Measurements from ENCODE around the gene NSUN6. TPM values are rescaled to one million over a fixed set of nuclear protein-coding genes. Genes with fewer than 3 reads are reported as not detected.
A peak's percentile ranks its signal among the peaks of the same experiment; 100 is the strongest.

NSUN6 gene
- total and polyA plus RNA-seq, 2 experiments from 2014 or later: 18.1 to 37.4 TPM

DNA sequence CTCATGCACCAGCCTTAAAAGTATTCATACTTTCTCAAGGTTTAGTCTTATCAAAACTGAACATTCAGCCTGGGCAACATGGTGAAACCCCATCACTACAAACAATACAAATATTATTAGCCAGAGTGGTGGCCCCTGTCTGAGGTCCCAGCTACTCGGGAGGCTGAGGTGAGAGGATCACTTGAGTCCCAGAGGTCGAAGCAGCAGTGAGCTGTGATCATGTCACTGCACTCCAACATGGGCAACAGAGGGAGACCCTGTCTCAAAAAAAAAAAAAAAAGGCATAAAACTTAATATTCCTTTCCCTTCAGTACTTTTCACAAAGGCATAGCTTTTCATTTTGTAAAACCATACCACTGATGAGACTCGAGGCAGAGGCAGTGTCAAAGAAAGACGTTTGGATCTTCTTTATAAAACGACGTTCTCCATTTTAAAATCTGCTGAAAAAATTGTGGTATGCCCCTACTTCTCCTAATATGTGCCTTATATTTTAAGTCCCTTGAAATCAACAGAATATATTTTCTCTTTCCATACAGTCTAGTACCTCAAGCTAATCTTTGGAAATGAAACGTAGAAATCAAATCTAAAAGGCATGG, 1.9 kb downstream of the NSUN6 start:
- H3K27ac Mint-ChIP-seq: no peak overlapping the region
- Histone ChIP-seq H4K20me1 (replicated peaks; ENCODE audit: insufficient read depth) (no peaks in the 10 kb centered on the region), H3K36me3 (ENCODE audit: insufficient read depth) (no peaks in the 10 kb centered on the region; the same call in 1 of the 2 replicates), H3K4me3 (peak overlapping the region; percentile 91), H3K4me1 (ENCODE audit: insufficient read depth) (0 out of 2 replicates have a peak, but pooled peaks cover 2% of the 10 kb centered on the region), H3K4me2 (peak overlapping the region; percentile 95), H3K79me2 (replicated peaks; ENCODE audit: insufficient read depth) (peaks cover 32% of the 10 kb centered on the region), H3K27me3 (ENCODE audit: insufficient read depth) (no peaks in the 10 kb centered on the region), H2AFZ (no peak overlapping the region), H3F3A (replicated peaks; ENCODE audit: low read depth) (no peaks in the 10 kb centered on the region), H3K9me2 (ENCODE audit: insufficient read depth) (no peaks in the 10 kb centered on the region), H3K27ac (ENCODE audit: low read depth) (no peak overlapping the region)
- peak overlapping the region; percentile 97 for H3K4me3 Mint-ChIP-seq
- H3K9me3 Mint-ChIP-seq: no peaks in the 10 kb centered on the region
- no peaks in the 10 kb centered on the region for H3K27me3 Mint-ChIP-seq (ENCODE audit: insufficient read depth, low read depth, poor library complexity)
- DNase-seq (ENCODE audit: low spot score) (no peak), ATAC-seq (no peak)
- H3K36me3 Mint-ChIP-seq (ENCODE audit: low read depth): peaks cover 4% of the 10 kb centered on the region; the same call in 1 of the 3 replicates
- H3K4me1 Mint-ChIP-seq: peaks cover 4% of the 10 kb centered on the region; the same call in 2 of the 3 replicates
- TF ChIP-seq POLR2AphosphoS5 (IDR thresholded peaks at IDR 0.05; ENCODE audit: low read depth): no peak
- no peak for TF ChIP-seq EZH2 (IDR thresholded peaks at IDR 0.05; ENCODE audit: low read depth, unreplicated experiment)
- TF ChIP-seq JUNB (IDR thresholded peaks at IDR 0.05; ENCODE audit: unreplicated experiment): no peak

DNA sequence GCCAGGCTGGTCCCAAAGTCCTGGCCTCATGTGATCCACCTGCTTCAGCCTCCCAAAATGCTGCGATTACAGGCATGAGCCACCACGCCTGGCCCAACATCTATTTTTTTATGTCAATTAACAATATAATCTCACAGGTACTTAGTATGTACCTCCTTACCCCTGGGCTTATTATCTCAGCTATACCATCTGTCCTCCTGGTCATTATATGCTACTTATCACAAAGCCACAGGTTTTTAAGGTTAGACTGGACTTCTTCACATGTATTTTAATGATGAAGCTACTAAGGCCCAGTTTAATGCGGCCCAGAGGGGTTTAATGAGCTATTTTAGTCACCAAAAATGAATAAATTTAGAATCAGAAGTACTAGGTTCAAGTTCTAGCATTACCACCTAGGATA, 3.4 kb downstream of the NSUN6 start:
- no peak overlapping the region for H2AFZ ChIP-seq
- Mint-ChIP-seq H3K4me3 (no peak overlapping the region), H3K27me3 (ENCODE audit: insufficient read depth, low read depth, poor library complexity) (no peaks in the 10 kb centered on the region), H3K27ac (no peak overlapping the region), H3K36me3 (ENCODE audit: low read depth) (peaks cover 10% of the 10 kb centered on the region; the same call in 2 of the 3 replicates), H3K9me3 (no peaks in the 10 kb centered on the region), H3K4me1 (peaks cover 4% of the 10 kb centered on the region; the same call in 2 of the 3 replicates)
- no peaks in the 10 kb centered on the region for H3K27me3 ChIP-seq (ENCODE audit: insufficient read depth)
- H3K4me2 ChIP-seq: no peak overlapping the region
- H3K4me3 ChIP-seq: no peak overlapping the region
- peaks cover 32% of the 10 kb centered on the region for H3K79me2 ChIP-seq (replicated peaks; ENCODE audit: insufficient read depth)
- H3K27ac ChIP-seq (ENCODE audit: low read depth): no peak overlapping the region
- DNase-seq (ENCODE audit: low spot score) (no peak), ATAC-seq (no peak)
- H3K36me3 ChIP-seq (ENCODE audit: insufficient read depth): no peaks in the 10 kb centered on the region; the same call in 1 of the 2 replicates
- H3K9me2 ChIP-seq (ENCODE audit: insufficient read depth): no peaks in the 10 kb centered on the region
- no peaks in the 10 kb centered on the region for H3F3A ChIP-seq (replicated peaks; ENCODE audit: low read depth)
- H3K4me1 ChIP-seq (ENCODE audit: insufficient read depth): 0 out of 2 replicates have a peak, but pooled peaks cover 2% of the 10 kb centered on the region
- no peaks in the 10 kb centered on the region for H4K20me1 ChIP-seq (replicated peaks; ENCODE audit: insufficient read depth)
- TF ChIP-seq, protein P1, sequence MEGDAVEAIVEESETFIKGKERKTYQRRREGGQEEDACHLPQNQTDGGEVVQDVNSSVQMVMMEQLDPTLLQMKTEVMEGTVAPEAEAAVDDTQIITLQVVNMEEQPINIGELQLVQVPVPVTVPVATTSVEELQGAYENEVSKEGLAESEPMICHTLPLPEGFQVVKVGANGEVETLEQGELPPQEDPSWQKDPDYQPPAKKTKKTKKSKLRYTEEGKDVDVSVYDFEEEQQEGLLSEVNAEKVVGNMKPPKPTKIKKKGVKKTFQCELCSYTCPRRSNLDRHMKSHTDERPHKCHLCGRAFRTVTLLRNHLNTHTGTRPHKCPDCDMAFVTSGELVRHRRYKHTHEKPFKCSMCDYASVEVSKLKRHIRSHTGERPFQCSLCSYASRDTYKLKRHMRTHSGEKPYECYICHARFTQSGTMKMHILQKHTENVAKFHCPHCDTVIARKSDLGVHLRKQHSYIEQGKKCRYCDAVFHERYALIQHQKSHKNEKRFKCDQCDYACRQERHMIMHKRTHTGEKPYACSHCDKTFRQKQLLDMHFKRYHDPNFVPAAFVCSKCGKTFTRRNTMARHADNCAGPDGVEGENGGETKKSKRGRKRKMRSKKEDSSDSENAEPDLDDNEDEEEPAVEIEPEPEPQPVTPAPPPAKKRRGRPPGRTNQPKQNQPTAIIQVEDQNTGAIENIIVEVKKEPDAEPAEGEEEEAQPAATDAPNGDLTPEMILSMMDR (conservative IDR thresholded peaks at IDR 0.05; ENCODE audit: low read depth in 2 of 2): no peak
- TF ChIP-seq POLR2AphosphoS5 (IDR thresholded peaks at IDR 0.05; ENCODE audit: low read depth) (no peak), ZNF114 (CRISPR knock-in tag; IDR thresholded peaks at IDR 0.05) (no peak), EZH2phosphoT487 (IDR thresholded peaks at IDR 0.05; ENCODE audit: unreplicated experiment) (no peak), NANOG (IDR thresholded peaks at IDR 0.05; ENCODE audit: borderline replicate concordance) (no peak), ZNF331 (CRISPR knock-in tag; IDR thresholded peaks at IDR 0.05; ENCODE audit: low read depth) (no peak)
- TF ChIP-seq, protein P2, sequence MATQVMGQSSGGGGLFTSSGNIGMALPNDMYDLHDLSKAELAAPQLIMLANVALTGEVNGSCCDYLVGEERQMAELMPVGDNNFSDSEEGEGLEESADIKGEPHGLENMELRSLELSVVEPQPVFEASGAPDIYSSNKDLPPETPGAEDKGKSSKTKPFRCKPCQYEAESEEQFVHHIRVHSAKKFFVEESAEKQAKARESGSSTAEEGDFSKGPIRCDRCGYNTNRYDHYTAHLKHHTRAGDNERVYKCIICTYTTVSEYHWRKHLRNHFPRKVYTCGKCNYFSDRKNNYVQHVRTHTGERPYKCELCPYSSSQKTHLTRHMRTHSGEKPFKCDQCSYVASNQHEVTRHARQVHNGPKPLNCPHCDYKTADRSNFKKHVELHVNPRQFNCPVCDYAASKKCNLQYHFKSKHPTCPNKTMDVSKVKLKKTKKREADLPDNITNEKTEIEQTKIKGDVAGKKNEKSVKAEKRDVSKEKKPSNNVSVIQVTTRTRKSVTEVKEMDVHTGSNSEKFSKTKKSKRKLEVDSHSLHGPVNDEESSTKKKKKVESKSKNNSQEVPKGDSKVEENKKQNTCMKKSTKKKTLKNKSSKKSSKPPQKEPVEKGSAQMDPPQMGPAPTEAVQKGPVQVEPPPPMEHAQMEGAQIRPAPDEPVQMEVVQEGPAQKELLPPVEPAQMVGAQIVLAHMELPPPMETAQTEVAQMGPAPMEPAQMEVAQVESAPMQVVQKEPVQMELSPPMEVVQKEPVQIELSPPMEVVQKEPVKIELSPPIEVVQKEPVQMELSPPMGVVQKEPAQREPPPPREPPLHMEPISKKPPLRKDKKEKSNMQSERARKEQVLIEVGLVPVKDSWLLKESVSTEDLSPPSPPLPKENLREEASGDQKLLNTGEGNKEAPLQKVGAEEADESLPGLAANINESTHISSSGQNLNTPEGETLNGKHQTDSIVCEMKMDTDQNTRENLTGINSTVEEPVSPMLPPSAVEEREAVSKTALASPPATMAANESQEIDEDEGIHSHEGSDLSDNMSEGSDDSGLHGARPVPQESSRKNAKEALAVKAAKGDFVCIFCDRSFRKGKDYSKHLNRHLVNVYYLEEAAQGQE (IDR thresholded peaks at IDR 0.05; ENCODE audit: unreplicated experiment): no peak
- TF ChIP-seq, protein P3, sequence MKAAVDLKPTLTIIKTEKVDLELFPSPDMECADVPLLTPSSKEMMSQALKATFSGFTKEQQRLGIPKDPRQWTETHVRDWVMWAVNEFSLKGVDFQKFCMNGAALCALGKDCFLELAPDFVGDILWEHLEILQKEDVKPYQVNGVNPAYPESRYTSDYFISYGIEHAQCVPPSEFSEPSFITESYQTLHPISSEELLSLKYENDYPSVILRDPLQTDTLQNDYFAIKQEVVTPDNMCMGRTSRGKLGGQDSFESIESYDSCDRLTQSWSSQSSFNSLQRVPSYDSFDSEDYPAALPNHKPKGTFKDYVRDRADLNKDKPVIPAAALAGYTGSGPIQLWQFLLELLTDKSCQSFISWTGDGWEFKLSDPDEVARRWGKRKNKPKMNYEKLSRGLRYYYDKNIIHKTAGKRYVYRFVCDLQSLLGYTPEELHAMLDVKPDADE (IDR thresholded peaks at IDR 0.05): no peak
